GM18511 (cell line): ENCODE data around the gene ZBTB22.

ENCODE experiments used
- ATAC-seq: cut with Tn5 transposase; IDR thresholded peaks from one replicate; pipeline ENCODE4 v1.9.1; 2021; ENCODE audit warnings: mild to moderate bottlenecking, moderate library complexity; ENCODE audit not compliant: unreplicated experiment

The ZBTB22 gene

GRCh38 chr6:33333666-33334065 is 16.1 kb upstream of the ZBTB22 start:
- ATAC-seq: no peak

- ATAC-seq: no peak
Measured at GRCh38 chr6:33330736-33331135, 13.2 kb upstream of the ZBTB22 start.

DNA sequence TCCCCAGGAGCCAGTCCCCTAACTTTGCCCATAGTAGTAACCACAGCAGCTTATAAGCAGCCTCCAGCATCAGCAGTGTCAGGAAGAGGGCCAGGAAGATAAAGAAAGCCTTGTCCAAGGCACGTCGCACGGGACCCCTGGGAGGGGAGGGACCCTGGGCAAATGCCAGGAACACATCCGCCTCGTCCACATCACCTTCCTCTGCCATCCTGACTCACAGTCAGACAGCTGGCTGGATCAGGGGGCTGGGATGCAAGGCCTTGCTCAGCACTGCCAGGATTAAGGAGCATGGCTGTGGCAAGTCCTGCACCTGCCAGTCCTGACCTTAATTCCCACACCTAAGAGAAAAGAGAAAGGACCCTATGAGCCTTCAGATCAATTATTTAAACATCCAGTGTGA is 11.5 kb upstream of the ZBTB22 start:
- no peak for ATAC-seq

DNA sequence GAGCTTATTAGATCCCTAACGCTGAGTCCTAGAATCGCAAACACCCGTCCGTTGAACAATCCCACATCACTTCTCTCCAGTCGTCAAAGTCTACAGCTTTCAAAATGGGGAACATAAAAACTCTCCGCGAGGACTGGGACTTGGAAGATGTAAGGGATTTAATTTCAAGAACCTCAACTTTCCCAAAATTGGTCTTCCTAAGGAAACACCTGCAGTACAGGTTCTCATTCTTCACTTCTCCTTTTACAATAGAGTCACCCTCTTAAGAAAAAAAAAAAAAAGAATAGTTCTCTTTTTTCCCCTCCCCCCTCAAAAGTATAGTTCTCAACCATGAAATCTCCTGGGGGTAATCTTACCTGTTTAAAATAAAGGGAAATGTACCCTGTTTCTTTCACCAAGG is 6.6 kb upstream of the ZBTB22 start:
- no peak for ATAC-seq

GRCh38 chr6:33323623-33323948 is 6.0 kb upstream of the ZBTB22 start:
- no peak for ATAC-seq

GRCh38 chr6:33321227-33321626 is 3.7 kb upstream of the ZBTB22 start:
- no peak for ATAC-seq

- ATAC-seq: no peak
Measured at GRCh38 chr6:33320315-33321181, 3.0 kb upstream of the ZBTB22 start.

DNA sequence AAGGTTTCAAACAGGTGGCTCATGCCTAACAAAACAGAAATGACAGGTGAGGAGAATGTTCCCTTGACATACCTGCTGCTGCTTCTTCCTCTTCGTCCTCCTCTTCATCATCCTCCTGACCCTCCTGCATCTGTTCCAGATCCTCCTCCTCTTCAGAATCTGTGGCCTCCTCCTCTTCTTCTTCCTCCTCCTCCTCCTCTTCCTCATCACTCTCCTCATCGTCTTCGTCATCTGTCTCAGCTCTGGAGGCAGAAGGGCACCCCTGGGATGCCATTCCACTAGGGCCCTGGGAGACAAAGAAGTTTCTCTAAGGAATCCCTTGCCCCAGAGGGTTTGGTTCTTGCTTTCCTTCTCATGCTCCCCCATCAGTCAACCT is 2.4 kb upstream of the ZBTB22 start:
- no peak for ATAC-seq

DNA sequence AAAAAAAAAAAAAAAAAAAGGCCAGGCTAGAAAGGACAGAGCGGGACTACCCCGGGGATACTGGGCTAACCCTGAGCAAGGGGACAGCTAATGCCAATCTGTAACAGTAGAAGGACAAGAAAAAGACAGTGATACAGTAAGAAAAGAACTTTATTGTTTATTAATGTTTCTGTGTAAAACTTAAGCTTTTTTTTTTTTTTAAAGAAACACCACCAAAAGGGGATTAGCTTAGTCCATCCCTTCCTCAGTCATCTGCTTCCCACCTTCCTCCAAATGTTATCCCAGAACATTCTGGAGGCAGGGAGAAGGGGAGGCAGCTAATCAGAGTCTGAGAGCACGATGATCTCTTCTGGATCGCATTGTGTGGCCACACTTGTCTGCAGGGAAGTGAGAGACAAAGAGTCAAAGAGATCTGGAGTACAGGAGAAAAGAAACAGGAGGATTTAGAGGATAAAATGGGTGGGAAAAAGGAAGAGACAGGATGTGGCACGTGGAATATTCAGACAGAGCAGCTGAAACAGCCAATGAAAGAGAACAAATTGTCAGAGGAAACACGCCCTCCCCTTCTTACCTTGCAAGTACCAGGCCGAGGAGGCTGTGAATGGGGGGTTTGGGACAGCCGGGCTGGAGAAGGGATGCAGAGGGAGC is 1.0 kb upstream of the ZBTB22 start:
- no peak for ATAC-seq

DNA sequence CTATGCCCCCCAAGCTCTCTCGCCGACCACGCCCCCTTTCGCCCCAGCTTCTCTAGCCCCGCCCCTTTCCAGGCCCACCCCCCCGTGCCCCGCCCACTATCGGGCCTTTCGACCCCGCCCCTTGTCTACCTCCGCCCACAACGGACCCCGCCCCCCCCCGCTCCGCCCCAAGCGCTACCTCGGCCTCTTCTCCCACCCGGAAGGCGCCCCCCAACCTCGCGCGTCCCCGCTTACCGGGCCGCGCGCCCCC is 200 bp downstream of the ZBTB22 start:
- ATAC-seq: no peak

GRCh38 chr6:33316603-33317418 is 733 bp downstream of the ZBTB22 start:
- ATAC-seq: no peak

DNA sequence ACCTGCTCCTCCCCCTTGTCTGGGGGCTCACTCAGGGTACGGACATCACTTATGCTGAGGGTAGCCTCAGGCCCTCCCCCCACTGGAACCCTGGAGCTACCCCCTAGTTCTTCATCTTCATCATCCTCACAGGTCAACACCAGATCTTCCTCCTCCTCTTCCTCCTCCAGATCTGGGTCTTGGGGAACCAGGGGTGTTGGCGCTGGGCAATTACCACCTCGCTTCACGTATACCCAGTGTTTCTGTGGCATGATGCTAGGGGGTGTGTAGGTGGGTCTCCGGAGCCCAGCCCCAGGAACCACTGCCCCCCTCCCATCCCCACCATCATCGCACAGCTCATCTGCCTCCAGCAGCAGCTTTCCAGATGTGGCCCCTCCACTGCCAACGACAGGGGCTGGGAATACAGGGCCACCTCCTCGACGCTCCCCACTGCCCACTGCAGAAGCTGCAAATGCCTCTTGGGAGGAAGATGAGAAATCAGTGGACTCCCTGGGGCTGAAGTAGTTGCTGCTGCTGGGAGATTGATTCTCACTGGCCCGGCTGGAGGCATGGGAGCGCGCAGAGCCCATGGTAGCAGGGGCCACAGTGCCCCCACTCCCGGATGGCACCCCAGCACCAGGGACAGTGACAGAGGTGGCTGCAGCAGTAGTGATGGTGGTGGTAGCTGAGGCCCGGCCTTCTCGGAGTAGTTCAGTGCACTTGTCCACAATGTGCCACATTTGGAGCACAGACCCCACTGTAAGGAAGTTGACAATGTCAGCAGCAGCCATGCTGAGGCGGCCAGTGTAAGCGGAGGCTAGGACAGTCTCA is 1.5 kb downstream of the ZBTB22 start:
- no peak for ATAC-seq

- ATAC-seq: no peak
Measured at GRCh38 chr6:33314943-33315792, 2.4 kb downstream of the ZBTB22 start.

DNA sequence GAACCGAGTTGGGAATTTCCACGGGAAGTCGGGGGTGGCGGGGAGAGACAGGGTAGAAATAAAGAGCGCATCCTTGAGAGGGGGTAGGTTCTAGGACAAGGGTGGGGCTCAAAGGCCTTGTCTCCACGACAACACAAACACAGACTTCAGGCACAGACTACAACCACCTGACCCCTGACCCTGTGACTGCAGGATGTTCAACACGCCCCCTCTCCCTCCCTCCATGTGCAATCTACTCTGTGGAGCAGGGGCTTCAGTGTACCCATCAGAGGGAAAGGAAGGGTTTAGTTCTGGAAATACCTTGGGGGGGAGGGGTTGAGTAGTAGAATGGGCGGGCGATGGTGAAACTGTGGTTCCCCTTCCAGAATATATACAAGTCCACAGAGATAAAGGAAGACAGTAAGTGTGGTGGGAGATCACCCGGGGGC is 3.0 kb downstream of the ZBTB22 start:
- ATAC-seq: no peak

DNA sequence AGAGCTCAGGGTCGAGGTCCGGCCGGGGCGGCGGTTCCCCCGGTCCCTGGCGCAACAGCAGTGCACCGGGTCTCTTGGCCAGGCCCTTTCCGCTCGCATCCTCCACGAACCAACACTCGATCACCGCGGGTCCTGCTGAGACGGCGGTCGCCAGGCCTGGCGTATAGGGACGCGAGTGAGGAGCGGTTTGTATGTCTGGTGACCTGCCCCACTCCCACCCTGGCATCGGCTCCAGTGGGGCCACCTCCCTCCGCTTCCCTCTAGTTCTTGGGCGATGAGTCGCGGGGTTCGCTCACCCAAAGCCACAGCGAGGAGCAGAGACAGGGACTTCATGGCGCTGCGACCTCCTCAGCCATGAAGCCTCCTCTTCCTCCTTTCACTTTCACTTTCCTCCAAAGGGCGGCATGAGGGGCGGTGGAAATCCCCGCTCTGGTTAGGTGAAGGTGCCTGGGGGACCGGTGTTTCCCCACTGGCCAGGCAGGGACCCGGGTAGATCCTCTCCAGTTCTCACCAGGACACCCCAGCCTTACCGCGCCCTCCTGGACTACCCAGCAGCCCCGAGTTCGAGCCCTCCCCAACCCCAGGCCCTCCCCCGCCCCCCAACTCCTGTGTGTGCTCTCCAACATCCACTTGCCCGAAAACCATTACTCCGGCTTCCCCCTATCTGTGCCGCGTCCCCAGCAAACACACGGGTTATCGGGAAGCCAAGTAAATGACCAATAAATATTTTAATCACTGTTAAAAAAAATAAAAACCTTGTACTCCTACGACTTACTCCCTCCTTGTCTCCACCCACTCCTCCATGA is 3.6 kb downstream of the ZBTB22 start, which contains the start of gene TAPBP:
TSS of gene TAPBP (minus strand) at position 370 of the 806 bp plus-strand sequence. CDS start at position 333, 37 bp downstream.
- ATAC-seq: no peak

DNA sequence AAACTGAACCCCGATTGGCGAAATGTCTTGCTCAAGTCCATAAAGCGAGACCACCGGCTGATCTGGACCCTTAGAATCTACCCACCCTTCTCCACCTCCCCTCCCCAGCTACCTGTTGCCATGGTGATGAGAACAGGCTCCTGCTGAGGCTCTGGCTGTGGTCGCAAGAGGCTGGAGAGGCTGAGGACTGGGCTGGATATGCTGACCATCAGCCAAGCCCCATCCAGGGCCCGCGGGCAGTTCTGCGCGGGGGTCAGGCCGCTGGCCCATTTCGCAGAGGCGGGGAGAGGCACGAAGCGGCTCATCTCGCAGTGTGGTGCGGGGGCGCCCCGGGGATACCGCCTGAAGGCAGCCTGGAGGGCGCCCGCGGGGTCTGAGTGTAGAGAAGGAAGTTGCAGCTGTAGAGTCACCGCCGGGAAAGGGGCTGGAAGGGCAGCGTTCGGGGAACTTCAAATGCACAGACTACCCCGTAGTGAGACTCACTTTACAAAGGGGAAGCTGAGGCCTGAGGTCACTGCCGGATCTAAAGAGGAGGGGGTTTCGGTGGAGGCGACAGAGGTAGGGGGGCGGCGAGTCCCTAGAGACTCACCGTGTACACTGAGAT is 4.3 kb downstream of the ZBTB22 start:
- no peak for ATAC-seq

DNA sequence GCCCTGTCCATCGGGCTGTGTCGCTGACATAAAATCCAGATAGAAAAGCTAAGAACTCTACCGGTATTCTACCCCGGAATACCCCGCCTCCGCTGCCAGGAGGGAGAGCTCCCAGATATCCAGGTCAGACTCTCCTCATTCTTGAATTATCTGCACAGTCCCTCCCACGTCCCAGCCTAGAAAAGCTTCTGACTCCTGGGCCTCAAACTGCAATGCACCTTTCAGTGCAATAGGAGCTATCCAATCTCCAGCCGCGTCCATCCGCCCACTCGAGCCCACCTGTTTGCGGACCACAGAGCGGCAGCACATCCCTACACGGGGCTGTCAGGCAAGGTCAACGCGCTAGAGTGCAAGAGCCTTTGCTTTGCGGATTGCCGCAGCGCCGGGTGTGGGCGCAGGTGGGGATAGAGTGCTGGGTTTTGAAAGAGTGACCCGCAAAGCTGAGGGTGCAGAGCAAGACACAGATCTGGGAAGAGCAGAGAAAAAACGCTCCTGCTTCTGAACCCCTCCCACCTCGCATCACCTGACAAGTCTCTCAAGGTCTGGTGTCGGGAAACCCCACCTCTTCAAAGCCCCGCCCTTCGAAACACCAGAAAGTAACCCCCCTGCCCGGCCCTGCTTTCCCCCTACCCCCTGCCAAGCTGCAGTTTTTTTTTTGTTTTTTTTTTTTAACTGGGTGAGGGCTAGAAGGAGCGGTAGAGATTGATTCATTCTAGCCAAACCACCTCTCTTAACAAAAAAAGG is 5.0 kb downstream of the ZBTB22 start:
- peak; percentile 41 for ATAC-seq

- ATAC-seq: no peak
Measured at GRCh38 chr6:33306356-33306755, 11.2 kb downstream of the ZBTB22 start.
